ENCODE results near the gene ZNRD2.

GRCh38 chr11:65598258-65598699, 28.0 kb downstream of the ZNRD2 start:
- TF ChIP-seq, protein P1, sequence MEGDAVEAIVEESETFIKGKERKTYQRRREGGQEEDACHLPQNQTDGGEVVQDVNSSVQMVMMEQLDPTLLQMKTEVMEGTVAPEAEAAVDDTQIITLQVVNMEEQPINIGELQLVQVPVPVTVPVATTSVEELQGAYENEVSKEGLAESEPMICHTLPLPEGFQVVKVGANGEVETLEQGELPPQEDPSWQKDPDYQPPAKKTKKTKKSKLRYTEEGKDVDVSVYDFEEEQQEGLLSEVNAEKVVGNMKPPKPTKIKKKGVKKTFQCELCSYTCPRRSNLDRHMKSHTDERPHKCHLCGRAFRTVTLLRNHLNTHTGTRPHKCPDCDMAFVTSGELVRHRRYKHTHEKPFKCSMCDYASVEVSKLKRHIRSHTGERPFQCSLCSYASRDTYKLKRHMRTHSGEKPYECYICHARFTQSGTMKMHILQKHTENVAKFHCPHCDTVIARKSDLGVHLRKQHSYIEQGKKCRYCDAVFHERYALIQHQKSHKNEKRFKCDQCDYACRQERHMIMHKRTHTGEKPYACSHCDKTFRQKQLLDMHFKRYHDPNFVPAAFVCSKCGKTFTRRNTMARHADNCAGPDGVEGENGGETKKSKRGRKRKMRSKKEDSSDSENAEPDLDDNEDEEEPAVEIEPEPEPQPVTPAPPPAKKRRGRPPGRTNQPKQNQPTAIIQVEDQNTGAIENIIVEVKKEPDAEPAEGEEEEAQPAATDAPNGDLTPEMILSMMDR (IDR thresholded peaks at IDR 0.05) = no peak
- TF ChIP-seq ZFX (IDR thresholded peaks at IDR 0.05; ENCODE audit: borderline replicate concordance) = no peak
